GM18951 (cell line): ENCODE measurements around the gene SEMA4C.

Experiments used
- POLR2A ChIP-seq: IDR thresholded peaks from 4 replicates; pipeline ENCODE4 v1.6.1; 2011; ENCODE audit warnings: mild to moderate bottlenecking; ENCODE audit not compliant: insufficient read length, insufficient read depth; ENCODE audit errors: extremely low read depth
- in situ Hi-C: fragments of 300-500 bp; cut with MboI; formaldehyde crosslinking; loops from one replicate; pipeline ENCODE4 v1.12.0; 2022; ENCODE audit warnings: low sequenced_read_pairs, mixed read lengths, inconsistent platforms; ENCODE audit not compliant: unreplicated experiment

SEMA4C gene

DNA sequence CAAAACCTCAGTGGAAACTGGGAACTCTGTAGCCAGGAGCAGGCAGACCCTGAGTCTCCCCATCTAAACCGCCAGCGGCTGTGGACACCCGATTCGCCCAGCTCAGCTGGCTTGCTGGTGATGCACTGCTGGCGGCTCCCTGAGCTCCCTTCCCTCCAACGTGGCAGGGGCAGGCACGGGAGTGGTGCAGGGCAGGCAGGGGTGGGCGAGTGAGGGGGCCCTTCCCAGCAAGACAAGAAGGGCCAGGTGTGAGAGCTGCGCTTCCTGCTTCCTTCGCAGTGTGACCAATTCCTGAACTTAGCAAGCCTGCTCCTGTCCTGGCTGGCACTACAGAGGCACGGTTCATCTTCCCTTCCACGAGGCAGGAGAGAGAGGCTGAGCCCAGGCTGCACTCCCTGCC lies 12.3 kb upstream of the SEMA4C start:
- in situ Hi-C loops, result no loop called here
- TF ChIP-seq POLR2A, result no peak

DNA sequence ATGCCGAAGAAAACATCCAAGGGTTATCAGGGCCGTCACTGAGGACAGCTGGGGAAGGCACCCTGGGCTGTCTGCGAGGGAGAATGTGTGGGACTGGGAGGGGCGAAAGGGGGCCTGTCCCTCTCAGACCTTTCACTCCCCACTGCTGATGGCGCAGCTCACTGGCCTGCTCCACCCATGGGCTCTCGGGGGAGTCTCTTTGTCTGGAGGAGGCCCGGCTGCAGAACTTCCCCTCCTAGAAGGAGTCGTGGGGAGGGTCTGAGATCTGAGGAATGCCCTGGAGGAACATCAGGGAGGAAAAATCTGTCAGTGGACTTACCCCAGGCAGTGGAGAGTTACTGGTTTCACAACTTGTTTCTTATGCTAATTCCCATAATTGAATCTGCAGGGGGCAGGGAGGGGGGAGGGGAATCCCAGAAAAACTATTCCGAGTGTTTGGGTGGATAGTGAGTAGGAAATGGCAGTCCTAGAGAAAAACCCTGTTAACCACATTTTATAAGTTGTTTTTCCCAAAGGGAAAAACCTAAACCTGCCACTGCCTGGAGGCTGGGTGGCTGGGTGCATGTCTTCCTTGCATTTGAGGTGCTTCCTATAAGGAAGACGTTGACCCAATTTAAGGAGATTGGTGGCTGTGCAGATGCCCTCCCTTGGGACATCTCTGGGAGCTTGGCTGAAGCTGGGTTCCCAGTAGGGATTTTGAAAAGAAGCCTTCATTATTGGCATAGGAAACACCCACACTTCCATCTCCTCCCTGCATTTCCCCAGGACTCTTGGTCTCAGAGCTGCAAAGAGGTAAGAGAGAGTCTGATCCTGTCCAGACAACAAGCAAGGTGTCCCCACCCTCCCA lies 11.7 kb upstream of the SEMA4C start:
- in situ Hi-C loops, result no loop called here
- TF ChIP-seq POLR2A, result no peak

DNA sequence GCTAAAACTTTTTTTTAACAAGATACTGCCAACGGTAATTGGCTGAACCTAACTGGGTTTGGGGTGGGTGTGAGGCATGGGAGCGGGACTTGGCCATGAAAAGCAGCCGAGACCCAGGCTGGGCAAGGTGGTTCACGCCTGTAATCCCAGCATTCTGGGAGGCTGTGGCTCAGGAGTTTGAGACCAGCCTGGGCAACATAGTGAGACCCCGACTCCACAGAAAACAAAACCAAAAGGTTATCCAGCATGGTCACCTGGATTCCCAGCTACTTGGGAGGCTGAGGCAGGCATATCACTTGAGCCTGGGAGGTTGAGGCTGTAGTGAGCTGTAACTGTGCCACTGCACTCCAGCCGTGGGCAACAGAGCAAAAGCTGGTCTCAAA lies 11.0 kb upstream of the SEMA4C start:
- TF ChIP-seq POLR2A, result no peak
- in situ Hi-C loops, result no loop called here

DNA sequence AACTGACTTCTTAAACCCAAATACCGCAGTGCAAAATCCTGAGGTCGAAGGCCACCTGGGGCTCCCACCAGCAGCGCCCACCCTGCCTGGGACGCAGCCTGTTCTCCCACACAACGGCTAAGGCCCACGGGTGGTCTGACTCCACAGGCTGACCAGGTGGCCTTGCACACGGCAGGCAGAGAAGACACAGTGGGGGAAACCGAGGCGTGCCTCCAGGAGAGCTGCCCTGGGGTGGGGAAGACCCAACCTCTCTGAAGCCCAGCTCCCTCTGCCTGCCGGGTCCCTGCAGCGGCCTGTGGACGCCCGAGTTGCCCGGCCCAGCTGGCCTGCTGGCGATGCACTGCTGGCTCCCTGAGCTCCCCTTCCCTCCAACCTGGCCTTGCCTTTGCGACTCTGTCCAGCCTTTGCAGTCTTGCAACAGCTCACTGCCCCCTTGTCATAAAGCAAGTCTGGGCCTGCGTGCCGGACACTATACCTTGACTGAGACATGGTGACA lies 9.7 kb upstream of the SEMA4C start:
- TF ChIP-seq POLR2A, result no peak
- in situ Hi-C loops, result loop anchor here (5.0 kb wide), 1 partner anchor 83 kb away; no protein-coding TSS in a partner anchor

DNA sequence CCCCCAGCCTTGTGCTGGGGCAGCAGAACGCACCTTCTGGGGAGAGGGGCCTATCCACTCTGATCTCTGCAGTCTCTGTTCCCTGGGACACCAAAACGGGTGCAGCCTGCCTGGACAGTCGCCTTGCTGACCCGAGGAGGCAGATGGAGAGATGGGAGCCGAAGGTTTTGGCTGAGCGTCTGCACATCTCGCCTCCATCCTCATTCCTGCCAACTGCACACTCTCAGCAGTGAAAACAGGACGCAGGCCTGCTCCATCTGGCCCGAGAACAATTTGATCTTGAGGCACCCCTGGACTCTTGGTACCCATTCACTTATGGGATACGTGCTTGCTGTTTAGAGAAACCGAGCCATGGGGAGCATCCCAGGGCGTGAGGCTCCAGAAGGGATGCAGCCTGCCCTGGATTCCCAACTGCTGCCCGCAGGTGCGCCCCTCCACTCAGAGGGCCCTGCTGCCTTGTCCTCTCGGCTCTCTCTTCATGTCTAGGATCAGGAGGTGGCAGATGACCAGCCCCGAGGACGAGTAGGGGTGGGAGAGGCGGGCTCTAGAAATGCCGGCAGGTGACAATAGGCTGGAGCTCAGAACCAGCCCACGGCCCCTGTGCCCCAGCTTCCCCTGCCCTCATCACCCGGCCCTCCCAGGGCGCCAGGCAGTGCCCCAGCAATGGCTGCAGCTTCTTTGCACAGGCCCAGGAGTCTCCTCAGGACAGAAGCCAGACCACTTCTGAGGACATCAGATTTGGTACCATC lies 9.1 kb upstream of the SEMA4C start:
- in situ Hi-C loops, result loop anchor here (5.0 kb wide), 1 partner anchor 83 kb away; no protein-coding TSS in a partner anchor
- TF ChIP-seq POLR2A, result no peak

- no peak for TF ChIP-seq POLR2A
- in situ Hi-C loops, result loop anchor here (5.0 kb wide), 1 partner anchor 84 kb away; no protein-coding TSS in a partner anchor
Observed at GRCh38 chr2:96878171-96878570, 8.3 kb upstream of the SEMA4C start.

DNA sequence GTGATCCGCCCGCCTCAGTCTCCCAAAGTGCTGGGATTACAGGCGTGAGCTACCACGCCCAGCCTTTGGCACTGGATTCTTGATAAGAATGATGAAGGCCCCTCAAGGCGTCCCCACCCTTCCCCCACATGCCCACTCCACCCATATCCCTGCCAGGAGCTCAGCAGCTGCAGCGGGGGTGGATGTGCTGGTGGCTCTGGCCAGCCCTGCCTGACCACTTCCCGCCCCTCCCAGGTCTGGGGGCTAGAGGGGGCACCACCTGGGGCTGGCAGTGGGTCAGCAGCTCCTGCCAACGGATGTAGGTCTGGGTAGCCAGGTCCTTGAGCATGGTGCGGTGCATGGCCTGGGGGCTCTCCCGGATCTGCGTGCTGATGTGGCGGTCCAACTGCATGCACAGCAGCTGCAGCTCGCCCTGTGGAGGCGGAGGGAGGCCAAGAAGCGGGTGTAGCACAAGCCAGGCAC lies 7.8 kb upstream of the SEMA4C start:
- in situ Hi-C loops, result loop anchor here (5.0 kb wide), 1 partner anchor 85 kb away; no protein-coding TSS in a partner anchor
- TF ChIP-seq POLR2A, result no peak

DNA sequence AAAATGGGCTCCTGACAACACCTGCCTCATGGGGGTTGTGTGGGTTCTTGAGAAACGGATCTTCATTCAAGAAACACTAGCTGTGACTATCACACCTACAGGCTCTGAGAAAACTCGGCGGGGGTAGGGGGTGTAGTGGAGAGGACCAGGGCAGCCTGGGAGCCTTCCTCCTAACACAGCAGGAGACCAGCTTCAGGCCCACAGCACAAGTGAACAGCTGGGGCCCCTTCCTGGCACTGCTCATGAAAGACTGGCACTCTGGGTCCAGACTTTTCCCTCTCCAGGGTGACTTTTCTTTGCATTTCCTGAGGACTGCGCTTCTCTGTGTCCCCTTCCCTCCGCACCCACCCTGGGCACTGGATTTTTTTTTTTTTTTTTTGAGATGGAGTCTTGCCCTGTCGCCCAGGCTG lies 7.2 kb upstream of the SEMA4C start:
- in situ Hi-C loops, result loop anchor here (5.0 kb wide), 1 partner anchor 85 kb away; no protein-coding TSS in a partner anchor
- no peak for TF ChIP-seq POLR2A

DNA sequence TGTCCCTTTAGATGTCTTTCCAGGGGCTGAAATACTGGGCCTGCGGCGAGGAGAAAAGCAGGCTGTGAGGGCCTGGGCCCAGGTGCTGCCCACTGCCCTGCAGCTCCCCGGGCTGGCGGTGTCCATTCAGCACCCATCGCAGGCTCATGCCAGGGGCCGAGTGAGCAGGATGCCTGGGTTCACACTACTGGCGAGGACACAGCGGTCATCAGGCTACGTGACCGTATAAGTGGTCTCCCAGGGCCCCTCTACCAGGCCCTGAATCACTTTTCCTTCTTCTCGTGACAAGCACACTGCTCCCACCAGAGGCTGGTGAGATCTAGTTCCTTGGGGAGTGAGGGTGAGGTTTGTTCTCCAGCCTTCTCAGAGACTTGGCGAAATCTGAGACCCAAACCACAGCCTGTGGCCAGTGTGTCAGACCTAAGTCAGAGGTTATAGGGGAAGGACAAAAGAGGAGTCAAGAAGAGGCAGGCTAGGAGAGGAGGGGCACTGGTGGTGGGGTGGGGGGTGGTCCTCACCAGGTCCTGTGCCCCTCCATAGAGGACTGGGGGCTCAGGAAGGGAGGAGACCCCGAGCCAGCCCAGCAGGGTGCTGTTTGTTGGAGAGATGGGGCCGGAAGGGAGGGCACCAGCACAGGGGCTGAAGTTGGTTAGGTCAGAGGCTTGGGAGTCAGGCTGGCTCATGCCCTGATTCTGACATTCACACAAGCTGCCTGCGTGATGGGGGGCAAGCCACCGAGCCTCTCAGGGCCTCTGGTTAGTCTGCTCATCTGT lies 6.6 kb upstream of the SEMA4C start:
- in situ Hi-C loops, result loop anchor here (5.0 kb wide), 1 partner anchor 86 kb away; no protein-coding TSS in a partner anchor
- no peak for TF ChIP-seq POLR2A

DNA sequence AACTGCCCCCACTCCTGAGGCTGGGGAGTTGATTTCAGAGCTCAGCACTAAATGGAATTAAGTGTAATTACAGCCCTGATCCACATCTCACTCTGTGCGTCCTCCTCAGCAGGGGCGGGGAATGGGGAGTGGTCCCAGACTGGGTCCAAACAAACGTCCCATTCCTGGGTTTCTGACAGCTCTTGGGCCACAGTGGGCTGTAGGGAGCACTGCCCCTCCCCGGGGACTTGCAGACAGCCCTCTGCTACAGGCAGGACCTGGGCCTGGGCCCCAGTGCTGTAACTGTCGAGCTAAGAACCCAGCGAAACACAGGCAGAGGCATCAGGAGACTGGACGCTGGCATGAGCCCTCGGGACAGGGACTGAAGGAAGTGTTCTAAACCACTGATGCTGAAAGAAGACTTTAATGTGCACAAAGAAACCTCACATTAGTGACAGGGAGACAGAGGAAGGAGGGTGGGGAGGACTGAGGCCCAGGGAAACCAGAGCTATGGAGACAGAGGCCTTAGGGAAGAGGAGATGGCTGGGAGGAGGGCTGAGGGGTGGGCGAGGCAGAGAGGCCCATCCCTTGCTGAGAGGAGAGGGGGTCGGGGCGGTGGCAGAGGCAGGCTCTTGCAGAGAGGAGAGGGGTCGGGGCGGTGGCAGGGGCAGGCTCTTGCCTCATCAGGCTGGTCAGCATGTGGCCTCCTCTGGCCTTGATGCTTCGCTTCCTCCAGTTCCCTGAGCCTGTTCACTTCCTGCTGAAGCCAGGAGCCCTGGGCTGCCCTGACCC lies 5.8 kb upstream of the SEMA4C start:
- in situ Hi-C loops, result loop anchor here (5.0 kb wide), 1 partner anchor 87 kb away; no protein-coding TSS in a partner anchor
- no peak for TF ChIP-seq POLR2A

- in situ Hi-C loops, result no loop called here
- no peak for TF ChIP-seq POLR2A
Observed at GRCh38 chr2:96874198-96874831, 4.4 kb upstream of the SEMA4C start.
